ENCODE results near the gene EGLN1. TPM values are rescaled to one million over a fixed set of nuclear protein-coding genes. Genes with fewer than 3 reads are reported as not detected.
"Not testable (repeated sequence)": the region's sequence is repeated elsewhere in the genome, so short reads cannot be mapped to it uniquely, and the experiment has no call there.

The EGLN1 gene
- 50.7 and 62.3 TPM in 2 replicates for total RNA-seq (2012; rRNA removed)

DNA sequence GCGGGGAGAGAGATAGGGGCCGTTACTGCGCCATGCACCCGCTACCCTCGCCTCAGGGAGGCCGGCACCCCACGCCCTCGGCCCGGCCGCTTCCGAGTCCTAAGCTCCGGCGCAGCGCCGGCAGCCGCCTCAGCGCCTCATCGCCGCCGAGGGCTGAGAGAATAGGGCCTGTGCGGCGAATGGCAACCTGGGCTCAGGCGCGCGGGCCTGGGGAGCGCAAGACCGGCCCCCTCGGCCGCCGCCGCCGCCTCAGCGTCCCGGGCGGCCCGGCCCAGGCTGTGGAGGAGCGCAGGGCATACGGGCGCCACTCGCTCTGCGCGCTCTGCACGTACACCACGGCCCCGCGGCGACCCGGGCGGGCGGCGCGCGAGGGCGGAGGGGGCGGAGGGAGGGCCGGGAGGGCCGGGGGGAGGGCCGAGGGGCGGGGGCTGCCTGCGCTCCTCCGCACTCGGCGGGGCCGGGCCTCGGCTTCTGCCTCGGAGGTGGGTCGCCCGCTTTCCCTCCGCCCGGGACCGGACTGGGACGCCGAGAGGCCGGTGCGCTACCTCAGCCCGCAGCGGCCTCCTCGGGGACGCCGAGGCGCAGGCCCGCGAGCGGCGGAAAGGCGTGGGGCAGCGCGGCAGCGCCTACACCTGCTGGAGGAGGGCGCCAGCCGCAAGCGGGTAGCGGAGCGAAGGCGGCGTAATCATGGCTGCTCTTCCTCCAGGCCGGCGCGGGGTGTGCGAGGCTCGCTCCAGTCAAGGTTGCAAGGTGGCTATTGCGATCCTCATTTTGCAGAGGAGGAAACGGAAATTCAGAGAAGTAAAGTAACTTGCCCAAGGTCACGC lies at the start of gene EGLN1:
EGLN1 (minus strand) TSS at position 317 of the 827 bp plus-strand sequence. CDS start 399 bp downstream, outside the sequence.
- Histone ChIP-seq H3K4me2 (ENCODE audit: low read length) (peak within 1 kb of the TSS; percentile 97), H3K4me3 (ENCODE audit: low read length) (peak within 1 kb of the TSS; percentile 99), H3K27me3 (ENCODE audit: control insufficient read depth, insufficient read depth, low read length) (no peaks in the 10 kb centered on the region), H3K36me3 (ENCODE audit: insufficient read depth, low read length) (no peaks in the 10 kb centered on the region), H3K9me3 (replicated peaks; ENCODE audit: low read length) (no peaks in the 10 kb centered on the region), H3K9ac (ENCODE audit: low read depth, low read length) (peak within 1 kb of the TSS; percentile 91), H3K4me1 (ENCODE audit: control insufficient read depth, insufficient read depth, low read length) (peaks cover 29% of the 10 kb centered on the region)

DNA sequence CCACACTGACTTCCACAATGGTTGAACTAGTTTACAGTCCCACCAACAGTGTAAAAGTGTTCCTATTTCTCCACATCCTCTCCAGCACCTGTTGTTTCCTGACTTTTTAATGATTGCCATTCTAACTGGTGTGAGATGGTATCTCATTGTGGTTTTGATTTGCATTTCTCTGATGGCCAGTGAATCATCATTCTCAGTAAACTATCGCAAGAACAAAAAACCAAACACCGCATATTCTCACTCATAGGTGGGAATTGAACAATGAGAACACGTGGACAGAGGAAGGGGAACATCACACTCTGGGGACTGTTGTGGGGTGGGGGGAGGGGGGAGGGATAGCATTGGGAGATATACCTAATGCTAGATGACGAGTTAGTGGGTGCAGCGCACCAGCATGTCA lies 49.4 kb upstream of the EGLN1 start:
- H3K4me1 ChIP-seq (ENCODE audit: control insufficient read depth, insufficient read depth, low read length); H3K9me3 ChIP-seq (replicated peaks; ENCODE audit: low read length); H3K4me3 ChIP-seq (ENCODE audit: low read length); H3K4me2 ChIP-seq (ENCODE audit: low read length); H3K36me3 ChIP-seq (ENCODE audit: insufficient read depth, low read length); H3K9ac ChIP-seq (ENCODE audit: low read depth, low read length); H3K27me3 ChIP-seq (ENCODE audit: control insufficient read depth, insufficient read depth, low read length): not testable (repeated sequence)

GRCh38 chr1:231471027-231471426 lies 48.9 kb upstream of the EGLN1 start:
- not testable (repeated sequence) for H3K9me3 ChIP-seq (replicated peaks; ENCODE audit: low read length); H3K4me3 ChIP-seq (ENCODE audit: low read length); H3K36me3 ChIP-seq (ENCODE audit: insufficient read depth, low read length)

GRCh38 chr1:231467986-231468385 lies 45.9 kb upstream of the EGLN1 start:
- no peak overlapping the region for H3K9ac ChIP-seq (ENCODE audit: low read depth, low read length)
- H3K27me3 ChIP-seq (ENCODE audit: control insufficient read depth, insufficient read depth, low read length): no peaks in the 10 kb centered on the region
- H3K4me2 ChIP-seq (ENCODE audit: low read length): no peak overlapping the region
- no peaks in the 10 kb centered on the region for H3K9me3 ChIP-seq (replicated peaks; ENCODE audit: low read length)
- no peaks in the 10 kb centered on the region for H3K36me3 ChIP-seq (ENCODE audit: insufficient read depth, low read length)
- H3K4me3 ChIP-seq (ENCODE audit: low read length): no peak overlapping the region
- H3K4me1 ChIP-seq (ENCODE audit: control insufficient read depth, insufficient read depth, low read length): no peaks in the 10 kb centered on the region

More at GRCh38 chr1:231471027-231471426, 48.9 kb upstream of the EGLN1 start:
- not testable (repeated sequence) for H3K27me3 ChIP-seq (ENCODE audit: control insufficient read depth, insufficient read depth, low read length); H3K9ac ChIP-seq (ENCODE audit: low read depth, low read length); H3K4me1 ChIP-seq (ENCODE audit: control insufficient read depth, insufficient read depth, low read length); H3K4me2 ChIP-seq (ENCODE audit: low read length)

DNA sequence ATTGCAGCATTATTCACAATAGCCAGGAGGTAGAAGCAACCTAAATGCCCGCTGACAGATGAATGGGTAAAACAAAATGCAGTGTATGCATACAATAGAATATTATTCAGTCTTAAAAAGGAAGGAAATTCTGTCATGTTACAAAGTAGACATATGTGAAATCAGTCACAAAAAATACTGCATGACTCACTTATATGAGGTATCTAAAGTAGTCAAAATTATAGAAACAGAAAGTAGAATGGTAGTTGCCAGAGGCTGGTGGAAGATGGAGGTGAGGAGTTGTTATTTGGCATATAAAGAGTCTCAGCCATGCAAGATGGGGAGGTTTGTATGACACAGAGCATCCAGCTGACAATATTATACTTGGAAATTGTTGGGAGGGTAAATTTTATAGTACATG lies 43.0 kb upstream of the EGLN1 start:
- Histone ChIP-seq H3K36me3 (ENCODE audit: insufficient read depth, low read length) (no peaks in the 10 kb centered on the region), H3K9me3 (replicated peaks; ENCODE audit: low read length) (no peaks in the 10 kb centered on the region), H3K4me1 (ENCODE audit: control insufficient read depth, insufficient read depth, low read length) (no peaks in the 10 kb centered on the region), H3K4me2 (ENCODE audit: low read length) (no peak overlapping the region), H3K27me3 (ENCODE audit: control insufficient read depth, insufficient read depth, low read length) (peaks cover 2% of the 10 kb centered on the region), H3K9ac (ENCODE audit: low read depth, low read length) (no peak overlapping the region), H3K4me3 (ENCODE audit: low read length) (no peak overlapping the region)

GRCh38 chr1:231463541-231463940 lies 41.5 kb upstream of the EGLN1 start:
- no peaks in the 10 kb centered on the region for H3K36me3 ChIP-seq (ENCODE audit: insufficient read depth, low read length)
- H3K4me1 ChIP-seq (ENCODE audit: control insufficient read depth, insufficient read depth, low read length): no peaks in the 10 kb centered on the region
- H3K9me3 ChIP-seq (replicated peaks; ENCODE audit: low read length): no peaks in the 10 kb centered on the region
- H3K4me2 ChIP-seq (ENCODE audit: low read length): no peak overlapping the region
- H3K27me3 ChIP-seq (ENCODE audit: control insufficient read depth, insufficient read depth, low read length): peaks cover 2% of the 10 kb centered on the region
- H3K9ac ChIP-seq (ENCODE audit: low read depth, low read length): no peak overlapping the region
- H3K4me3 ChIP-seq (ENCODE audit: low read length): no peak overlapping the region

DNA sequence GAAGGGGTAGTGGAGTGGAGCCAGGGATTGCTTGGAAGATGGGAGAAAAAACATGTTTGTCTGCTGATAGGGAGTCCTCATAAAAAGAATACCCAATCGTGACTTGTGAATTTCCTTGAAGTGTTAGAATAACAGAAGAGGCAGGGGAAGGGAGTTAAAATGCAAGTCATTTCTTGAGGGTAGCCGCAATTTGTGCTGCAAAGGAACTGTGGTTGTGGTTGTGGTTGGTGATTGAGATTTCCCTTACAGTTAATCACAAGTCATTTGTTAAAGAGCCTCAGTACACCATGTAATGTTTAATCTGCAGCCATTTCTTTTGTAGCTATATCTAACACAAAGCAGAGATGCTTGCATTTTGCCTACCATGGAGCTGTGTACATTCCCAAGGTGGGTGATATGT lies 38.5 kb upstream of the EGLN1 start:
- Histone ChIP-seq H3K9ac (ENCODE audit: low read depth, low read length) (no peak overlapping the region), H3K4me1 (ENCODE audit: control insufficient read depth, insufficient read depth, low read length) (no peaks in the 10 kb centered on the region), H3K36me3 (ENCODE audit: insufficient read depth, low read length) (no peaks in the 10 kb centered on the region), H3K9me3 (replicated peaks; ENCODE audit: low read length) (no peaks in the 10 kb centered on the region), H3K4me3 (ENCODE audit: low read length) (no peak overlapping the region), H3K4me2 (ENCODE audit: low read length) (no peak overlapping the region), H3K27me3 (ENCODE audit: control insufficient read depth, insufficient read depth, low read length) (peaks cover 2% of the 10 kb centered on the region)

DNA sequence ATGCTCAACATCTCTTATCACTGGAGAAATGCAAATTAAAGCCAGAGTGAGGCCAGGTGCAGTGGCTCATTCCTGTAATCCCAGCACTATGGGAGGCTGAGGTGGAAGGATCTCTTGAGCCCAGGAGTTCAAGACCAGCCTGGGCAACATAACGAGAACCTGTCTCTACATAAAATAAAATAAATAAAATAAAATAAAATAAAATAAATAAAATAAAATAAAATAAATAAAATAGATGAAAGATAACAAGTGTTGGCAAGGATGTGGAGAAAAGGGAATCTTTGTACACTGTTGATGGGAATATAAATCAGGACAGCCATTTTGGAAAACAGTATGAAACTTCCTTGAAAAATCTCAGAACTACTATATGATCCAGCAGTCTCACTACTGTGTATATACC lies 37.4 kb upstream of the EGLN1 start:
- not testable (repeated sequence) for H3K9ac ChIP-seq (ENCODE audit: low read depth, low read length); H3K36me3 ChIP-seq (ENCODE audit: insufficient read depth, low read length); H3K4me3 ChIP-seq (ENCODE audit: low read length); H3K9me3 ChIP-seq (replicated peaks; ENCODE audit: low read length); H3K4me1 ChIP-seq (ENCODE audit: control insufficient read depth, insufficient read depth, low read length); H3K27me3 ChIP-seq (ENCODE audit: control insufficient read depth, insufficient read depth, low read length); H3K4me2 ChIP-seq (ENCODE audit: low read length)

- H3K9me3 ChIP-seq (replicated peaks; ENCODE audit: low read length); H3K27me3 ChIP-seq (ENCODE audit: control insufficient read depth, insufficient read depth, low read length); H3K36me3 ChIP-seq (ENCODE audit: insufficient read depth, low read length); H3K9ac ChIP-seq (ENCODE audit: low read depth, low read length); H3K4me2 ChIP-seq (ENCODE audit: low read length); H3K4me1 ChIP-seq (ENCODE audit: control insufficient read depth, insufficient read depth, low read length); H3K4me3 ChIP-seq (ENCODE audit: low read length): not testable (repeated sequence)
Observed at GRCh38 chr1:231457956-231458355, 35.9 kb upstream of the EGLN1 start.

DNA sequence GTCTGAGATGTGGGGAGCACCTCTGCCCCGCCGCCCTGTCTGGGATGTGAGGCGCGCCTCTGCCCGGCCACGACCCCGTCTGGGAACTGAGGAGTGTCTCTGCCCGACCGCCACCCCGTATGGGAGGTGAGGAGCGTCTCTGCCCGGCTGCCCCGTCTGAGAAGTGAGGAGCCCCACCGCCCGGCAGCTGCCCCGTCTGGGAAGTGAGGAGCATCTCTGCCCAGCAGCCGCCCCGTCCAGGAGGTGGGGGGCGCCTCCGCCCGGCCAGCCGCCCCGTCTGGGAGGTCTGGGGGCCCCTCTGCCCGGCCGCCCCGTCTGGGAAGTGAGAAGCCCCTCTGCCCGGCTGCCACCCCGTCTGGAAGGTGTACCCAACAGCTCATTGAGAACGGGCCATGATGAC lies 32.0 kb upstream of the EGLN1 start:
- not testable (repeated sequence) for H3K4me1 ChIP-seq (ENCODE audit: control insufficient read depth, insufficient read depth, low read length); H3K4me2 ChIP-seq (ENCODE audit: low read length); H3K9ac ChIP-seq (ENCODE audit: low read depth, low read length); H3K9me3 ChIP-seq (replicated peaks; ENCODE audit: low read length); H3K27me3 ChIP-seq (ENCODE audit: control insufficient read depth, insufficient read depth, low read length); H3K36me3 ChIP-seq (ENCODE audit: insufficient read depth, low read length); H3K4me3 ChIP-seq (ENCODE audit: low read length)

DNA sequence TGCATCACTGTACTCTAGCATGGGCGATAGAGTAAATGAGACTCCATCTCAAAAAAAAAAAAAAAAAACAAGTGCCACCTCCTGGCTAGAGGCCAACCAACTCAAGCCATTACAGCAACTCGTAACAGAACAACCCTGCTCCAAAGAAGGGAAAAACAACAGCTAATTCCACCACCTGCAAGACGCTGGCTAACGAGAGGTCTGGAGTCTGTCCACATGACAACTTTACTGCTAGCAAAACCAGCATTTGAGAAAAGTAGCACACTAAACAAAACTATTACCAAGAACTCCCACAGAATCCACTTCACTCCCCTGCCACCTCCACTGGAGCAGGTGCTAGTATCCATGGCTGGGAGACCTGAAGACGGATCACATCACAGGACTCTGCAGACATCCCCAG lies 24.1 kb upstream of the EGLN1 start:
- H3K36me3 ChIP-seq (ENCODE audit: insufficient read depth, low read length): no peaks in the 10 kb centered on the region
- no peak overlapping the region for H3K4me2 ChIP-seq (ENCODE audit: low read length)
- H3K4me3 ChIP-seq (ENCODE audit: low read length): no peak overlapping the region
- H3K27me3 ChIP-seq (ENCODE audit: control insufficient read depth, insufficient read depth, low read length): no peaks in the 10 kb centered on the region
- no peaks in the 10 kb centered on the region for H3K4me1 ChIP-seq (ENCODE audit: control insufficient read depth, insufficient read depth, low read length)
- no peak overlapping the region for H3K9ac ChIP-seq (ENCODE audit: low read depth, low read length)
- no peaks in the 10 kb centered on the region for H3K9me3 ChIP-seq (replicated peaks; ENCODE audit: low read length)

DNA sequence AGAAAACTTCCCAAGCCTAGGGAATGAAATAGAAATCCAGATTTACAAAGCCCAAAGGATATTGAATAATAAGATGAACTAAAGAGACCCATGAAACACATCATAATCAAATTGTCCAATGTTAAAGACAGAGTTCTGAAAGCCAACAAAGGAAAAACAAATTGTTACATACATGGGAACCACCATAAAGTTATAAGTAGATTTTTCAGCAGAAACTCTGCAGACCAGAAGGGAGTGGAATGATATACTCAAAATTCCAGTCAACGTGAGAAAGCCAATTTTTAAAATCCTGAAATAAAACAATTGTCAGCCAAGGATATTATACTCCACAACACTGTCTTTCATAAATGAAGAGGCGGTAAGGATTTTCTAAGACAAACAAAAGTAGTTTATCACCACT lies 22.0 kb upstream of the EGLN1 start:
- H3K36me3 ChIP-seq (ENCODE audit: insufficient read depth, low read length): no peaks in the 10 kb centered on the region
- no peaks in the 10 kb centered on the region for H3K4me1 ChIP-seq (ENCODE audit: control insufficient read depth, insufficient read depth, low read length)
- no peaks in the 10 kb centered on the region for H3K27me3 ChIP-seq (ENCODE audit: control insufficient read depth, insufficient read depth, low read length)
- no peaks in the 10 kb centered on the region for H3K9me3 ChIP-seq (replicated peaks; ENCODE audit: low read length)
- no peak overlapping the region for H3K9ac ChIP-seq (ENCODE audit: low read depth, low read length)
- no peak overlapping the region for H3K4me2 ChIP-seq (ENCODE audit: low read length)
- H3K4me3 ChIP-seq (ENCODE audit: low read length): no peak overlapping the region

Measured in skeletal muscle satellite cell (primary cell).